NK-92 treated with Interleukin-12 subunit alpha and Interleukin-12 subunit beta, amount 100 ng/mL, for 24 hours (cell line): ENCODE data around the gene LRRC71.
A peak's percentile ranks its signal among the peaks of the same experiment; 100 is the strongest.

Experiments used
- DNase-seq: peaks from one replicate; lab custom pipeline; 2025; lab: John Stamatoyannopoulos, UW

The LRRC71 gene

GRCh38 chr1:156947127-156947526 is 26.7 kb downstream of the LRRC71 start:
- no peak for DNase-seq

- DNase-seq: no peak
These were observed 27.5 kb downstream of the LRRC71 start for GRCh38 chr1:156947818-156948525.

- DNase-seq: no peak
These were observed 28.3 kb downstream of the LRRC71 start for GRCh38 chr1:156948708-156949107.

- no peak for DNase-seq
These were observed 28.7 kb downstream of the LRRC71 start for GRCh38 chr1:156949127-156949526.

- no peak for DNase-seq
These were observed 30.9 kb downstream of the LRRC71 start for GRCh38 chr1:156951371-156951770.

DNA sequence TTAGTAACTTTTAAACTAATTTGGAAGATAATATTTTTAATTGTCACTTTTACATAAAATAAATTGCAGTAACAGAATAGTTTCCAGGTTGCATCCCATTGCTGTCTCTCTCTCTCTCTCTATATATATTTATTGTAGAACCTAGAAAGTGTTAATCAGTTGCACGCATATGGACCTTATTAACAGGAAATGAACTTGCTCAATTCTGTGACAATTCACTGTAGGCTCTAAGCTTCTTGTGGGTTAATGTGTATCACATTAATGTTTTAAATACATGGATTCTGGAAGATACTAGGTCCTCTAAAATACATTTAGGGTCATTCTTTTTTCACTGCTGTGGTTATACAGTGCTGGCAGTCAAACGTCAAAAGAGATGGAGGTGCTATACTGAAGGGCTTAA is 33.1 kb downstream of the LRRC71 start:
- no peak for DNase-seq

GRCh38 chr1:156956333-156956732 is 35.9 kb downstream of the LRRC71 start:
- no peak for DNase-seq

DNA sequence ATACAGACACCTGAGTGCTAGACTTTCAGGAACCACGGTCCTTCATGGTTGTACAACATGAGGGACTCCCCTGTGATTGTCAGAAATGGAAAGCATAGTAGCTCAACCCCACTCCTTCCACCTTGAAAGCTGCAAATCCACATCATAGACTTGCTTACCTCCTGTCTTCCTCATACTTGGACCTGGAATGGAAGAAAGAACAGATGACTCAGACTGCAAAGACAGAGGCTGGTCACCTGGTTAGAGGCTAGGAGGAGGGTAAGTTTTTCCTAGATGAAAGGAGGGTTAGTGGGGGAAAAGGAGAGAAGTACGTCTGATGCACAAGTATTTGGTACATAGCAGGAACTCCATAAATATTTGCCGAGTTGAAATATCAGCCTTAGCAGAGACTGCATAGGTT is 37.2 kb downstream of the LRRC71 start:
- DNase-seq: no peak

- DNase-seq: no peak
These were observed 37.8 kb downstream of the LRRC71 start for GRCh38 chr1:156958247-156958714.

DNA sequence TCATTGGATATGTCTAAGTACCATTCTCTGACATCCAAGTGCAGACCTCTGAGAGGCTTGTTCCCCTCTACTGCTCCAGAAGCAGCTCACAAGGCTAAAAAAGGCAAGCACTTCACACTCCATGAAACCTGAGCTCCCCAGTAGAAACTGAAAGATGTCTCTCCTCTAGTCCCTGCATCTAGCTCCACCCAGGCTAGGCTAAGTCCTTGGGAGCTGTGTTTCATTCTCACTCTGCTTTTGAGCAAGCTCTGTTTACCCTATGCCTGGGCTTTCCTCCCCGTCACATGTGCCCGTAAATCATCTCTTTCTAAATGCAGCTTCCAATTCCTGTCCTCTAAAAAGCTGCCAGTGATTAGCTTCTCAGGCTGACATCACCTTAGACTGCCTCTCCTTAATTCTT is 39.0 kb downstream of the LRRC71 start:
- DNase-seq: no peak

DNA sequence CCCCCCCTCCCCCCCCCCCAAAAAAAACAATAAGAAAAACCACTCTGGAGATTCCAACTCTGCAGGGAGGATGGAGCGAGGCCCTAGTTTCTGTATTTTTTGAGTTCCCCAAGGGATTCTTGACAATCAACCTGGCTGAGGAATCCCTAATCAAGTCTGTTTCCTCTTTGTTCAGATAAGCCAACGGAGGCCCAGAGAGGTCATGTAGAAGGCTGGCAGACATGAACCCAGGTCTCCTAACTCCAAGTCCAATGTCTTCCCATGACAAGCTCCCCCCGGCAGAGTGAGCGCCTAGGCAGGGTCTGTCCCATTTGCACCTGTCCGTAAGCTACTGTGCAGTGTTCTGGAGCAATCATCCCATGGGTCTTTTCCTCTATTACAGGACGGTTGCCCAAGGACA is 39.5 kb downstream of the LRRC71 start:
- no peak for DNase-seq

GRCh38 chr1:156961709-156962108 is 41.3 kb downstream of the LRRC71 start:
- DNase-seq: peak; percentile 40

DNA sequence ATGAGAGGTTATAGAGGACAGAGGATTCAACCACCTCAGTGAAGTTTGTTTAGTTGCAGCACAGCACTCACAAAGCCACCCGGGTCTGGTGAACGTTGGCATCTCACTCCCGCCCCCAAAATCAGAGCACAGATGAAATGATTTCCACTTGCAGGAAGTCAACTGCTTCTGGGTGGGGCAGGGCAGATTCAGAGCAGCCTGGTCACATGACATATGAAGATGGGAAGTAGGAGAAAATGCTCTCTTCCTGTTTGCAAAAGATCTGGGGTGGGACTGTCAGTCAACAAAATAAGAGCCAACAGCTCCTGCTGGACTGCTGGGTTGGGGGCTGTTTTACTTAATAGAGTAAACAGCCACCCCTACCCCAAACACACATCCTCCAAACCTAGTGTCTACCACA is 43.2 kb downstream of the LRRC71 start:
- DNase-seq: no peak

DNA sequence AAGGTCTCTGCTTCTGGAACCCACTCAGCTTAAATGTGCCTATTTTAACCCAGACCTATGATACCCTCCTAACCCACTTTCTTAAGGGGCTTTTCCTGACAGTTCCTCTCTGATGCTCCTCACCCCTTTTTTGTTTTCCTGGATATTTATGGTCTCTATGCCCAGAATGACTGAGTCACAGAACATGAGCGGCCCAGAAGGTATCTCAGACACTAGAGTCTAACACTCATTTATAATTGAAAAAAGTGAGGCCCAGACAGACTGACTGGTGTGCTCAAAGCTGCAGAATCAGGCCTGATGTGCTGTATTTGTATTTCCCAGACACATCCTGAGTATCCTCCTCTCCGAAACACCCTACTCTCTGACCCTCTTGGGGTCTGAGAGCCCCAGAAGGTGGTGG is 44.0 kb downstream of the LRRC71 start:
- no peak for DNase-seq

DNA sequence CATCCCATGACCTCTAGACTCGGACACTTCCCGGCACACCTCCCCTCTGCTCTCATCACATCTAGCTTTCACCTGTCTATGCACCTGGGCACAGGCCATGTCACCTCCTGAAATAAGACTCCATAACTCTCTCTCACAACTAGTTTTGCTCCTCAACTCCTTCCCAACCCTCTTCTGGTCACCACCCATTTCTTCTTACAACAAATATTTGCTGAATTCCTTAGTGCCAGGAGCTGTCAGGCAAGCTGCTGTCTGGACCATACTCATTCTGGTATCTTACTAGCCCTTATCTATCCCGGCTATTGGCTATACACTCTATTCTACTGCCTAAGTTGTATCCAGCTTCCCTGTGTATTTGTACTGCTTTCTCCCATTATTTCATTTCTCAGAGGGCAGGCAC is 49.1 kb downstream of the LRRC71 start:
- no peak for DNase-seq

DNA sequence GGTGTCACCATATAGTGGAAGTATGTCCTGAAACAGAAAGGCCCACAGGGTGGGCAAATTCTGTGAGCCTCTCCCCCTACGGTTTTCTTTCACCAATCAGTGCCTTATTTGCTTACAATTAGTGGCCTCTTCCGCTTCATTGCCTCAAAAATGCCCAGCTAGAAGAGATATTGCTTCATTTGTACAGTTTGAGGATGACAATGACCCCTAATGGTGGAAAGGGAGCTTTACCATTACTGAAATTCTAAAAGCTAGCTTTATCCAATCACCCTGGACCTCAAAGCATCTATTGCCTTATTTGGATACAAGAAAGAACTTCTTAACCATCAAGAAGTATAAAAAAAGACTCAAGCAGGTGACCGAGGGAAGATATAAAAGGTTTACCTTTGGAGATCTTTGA is 49.6 kb downstream of the LRRC71 start:
- no peak for DNase-seq

DNA sequence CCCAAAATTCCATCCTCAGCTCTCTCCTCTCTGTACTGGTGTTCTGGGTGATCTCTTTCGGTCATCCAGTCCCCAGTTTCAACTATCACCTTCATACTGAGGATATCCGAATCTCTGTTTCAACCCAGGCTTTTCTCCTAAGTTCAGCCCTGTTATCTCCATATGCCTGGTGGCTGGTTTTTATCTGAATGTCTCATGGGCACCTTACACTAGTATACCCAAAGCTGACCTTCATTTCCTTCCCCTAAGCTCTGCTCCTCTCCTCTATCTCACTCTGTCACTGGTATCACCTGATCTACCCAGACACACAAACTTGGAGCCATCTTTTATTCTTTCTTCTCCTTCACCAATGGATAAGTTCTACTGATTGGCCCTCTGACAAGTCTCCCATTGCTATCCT is 53.0 kb downstream of the LRRC71 start:
- DNase-seq: no peak

- DNase-seq: no peak
These were observed 54.7 kb downstream of the LRRC71 start for GRCh38 chr1:156975084-156975483.

DNA sequence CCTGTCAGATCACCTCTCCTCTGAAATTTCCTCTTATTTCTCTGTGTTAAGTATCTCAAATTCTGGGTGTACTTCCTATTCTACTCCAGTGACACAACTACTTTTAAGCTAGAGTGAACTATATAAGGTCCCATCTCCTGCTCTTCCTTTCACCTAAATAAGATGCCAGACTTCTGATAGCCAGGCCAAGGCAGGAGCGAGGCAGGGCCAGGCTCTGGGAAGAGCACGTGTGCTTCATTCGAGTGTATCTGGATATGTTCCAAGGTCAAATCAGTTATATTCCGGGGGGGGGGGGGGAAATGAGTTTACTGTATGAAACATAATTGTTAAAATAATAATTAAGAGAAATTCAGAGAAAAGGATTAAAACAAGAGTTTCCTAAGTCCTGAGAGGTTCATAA is 60.1 kb downstream of the LRRC71 start:
- DNase-seq: no peak
